PC-3 (cell line): Measurements from ENCODE around the gene DNM2. TPM values are rescaled to one million over a fixed set of nuclear protein-coding genes. Genes with fewer than 3 reads are reported as not detected.
"Not testable (repeated sequence)": the region's sequence is repeated elsewhere in the genome, so short reads cannot be mapped to it uniquely, and the experiment has no call there.

Experiments used
- ATAC-seq: fragments of 200-7000 bp; cut with Tn5 transposase; 2 replicates; pipeline ENCODE4 v1.9.1; 2020; ENCODE audit warnings: mild to moderate bottlenecking, moderate library complexity
- BruUV-seq: library from RNA; stranded (reverse); fragments of 400-500 nt; replicated peaks from 2 replicates; lab custom pipeline; 2021; lab: Mats Ljungman, UMichigan
- CTCF ChIA-PET: fragments of 300-600 bp; sonication (Branson Sonifier 250); formaldehyde crosslinking; loops from one replicate; lab custom pipeline; 2022; ENCODE audit warnings: antibody characterized with exemption; lab: Charles Lee
- POLR2A ChIA-PET: fragments of 300-600 bp; sonication (Branson Sonifier 250); formaldehyde crosslinking; loops from one replicate; lab custom pipeline; 2022; ENCODE audit warnings: antibody characterized with exemption; ENCODE audit not compliant: unreplicated experiment; lab: Charles Lee
- DNase-seq: peaks from one replicate; pipeline ENCODE4 v3.0.0-alpha.2; 2015
- H2AFZ ChIP-seq: fragments of 300-600 bp; sonication (generic); 2 replicates; pipeline ENCODE4 v1.6.0; 2016; ENCODE audit warnings: antibody characterized with exemption, low read length
- H3F3A ChIP-seq: fragments of 300-600 bp; sonication (generic); one replicate; pipeline ENCODE4 v1.6.0; 2017; ENCODE audit warnings: antibody characterized with exemption, low read length, control low read depth, mild to moderate bottlenecking; ENCODE audit not compliant: unreplicated experiment
- H3K27ac ChIP-seq: fragments of 300-600 bp; sonication (generic); 2 replicates; pipeline ENCODE4 v1.5.1; 2016; ENCODE audit warnings: mild to moderate bottlenecking, low read length
- H3K27me3 ChIP-seq: fragments of 300-600 bp; sonication (generic); 2 replicates; pipeline ENCODE4 v1.6.1; 2016; ENCODE audit warnings: low read length, mixed read lengths
- H3K36me3 ChIP-seq: fragments of 300-600 bp; sonication (generic); 2 replicates; pipeline ENCODE4 v1.6.1; 2016; ENCODE audit warnings: low read depth, mixed run types, low read length, mixed read lengths
- H3K4me1 ChIP-seq: fragments of 300-600 bp; sonication (generic); 2 replicates; pipeline ENCODE4 v1.5.1; 2016; ENCODE audit warnings: low read length; ENCODE audit not compliant: insufficient read depth
- H3K4me2 ChIP-seq: fragments of 300-600 bp; sonication (generic); 2 replicates; pipeline ENCODE4 v1.6.0; 2016; ENCODE audit warnings: low read length
- H3K4me3 ChIP-seq: fragments of 300-600 bp; sonication (generic); 2 replicates; pipeline ENCODE4 v1.5.1; 2016; ENCODE audit warnings: mild to moderate bottlenecking, low read length, mixed read lengths
- H3K79me2 ChIP-seq: fragments of 300-600 bp; sonication (generic); 2 replicates; pipeline ENCODE4 v1.6.1; 2017; ENCODE audit warnings: low read length, mixed read lengths
- H3K9ac ChIP-seq: fragments of 300-600 bp; sonication (generic); 2 replicates; pipeline ENCODE4 v1.6.0; 2016; ENCODE audit warnings: mild to moderate bottlenecking, low read length
- H3K9me2 ChIP-seq: fragments of 300-600 bp; sonication (generic); replicated peaks from 2 replicates; pipeline ENCODE4 v1.6.1; 2016; ENCODE audit warnings: mixed run types, low read length, mixed read lengths
- H3K9me3 ChIP-seq: fragments of 300-600 bp; sonication (generic); 2 replicates; pipeline ENCODE4 v1.6.1; 2016; ENCODE audit warnings: low read length, mixed read lengths
- H4K20me1 ChIP-seq: fragments of 300-600 bp; sonication (generic); 2 replicates; pipeline ENCODE4 v1.6.1; 2016; ENCODE audit warnings: low read length, mixed read lengths
- CTCF ChIP-seq: fragments of 300-600 bp; sonication (generic); conservative IDR thresholded peaks from 2 replicates; pipeline ENCODE4 v1.5.1; 2017; ENCODE audit warnings: antibody characterized with exemption, low read depth, mild to moderate bottlenecking, low read length
- EZH2 ChIP-seq: fragments of 300-600 bp; sonication (generic); IDR thresholded peaks from one replicate; pipeline ENCODE4 v1.6.1; 2017; ENCODE audit warnings: antibody characterized with exemption, mild to moderate bottlenecking, low read length; ENCODE audit not compliant: unreplicated experiment
- EZH2phosphoT487 ChIP-seq: fragments of 300-600 bp; sonication (generic); IDR thresholded peaks from 2 replicates; pipeline ENCODE4 v1.6.1; 2018; ENCODE audit warnings: mild to moderate bottlenecking, antibody characterized with exemption, low read length, borderline replicate concordance
- intact Hi-C: fragments of 100-400 bp; cut with micrococcal nuclease; formaldehyde crosslinking; loops from 2 replicates; pipeline ENCODE4 v1.9.0; 2023
- total RNA-seq: library from RNA; depleted of rRNA; stranded (reverse); fragments of >200 nt; gene quantifications from 2 replicates; pipeline ENCODE4 v1.2.3, GENCODE V29; 2014

Gene DNM2
- total RNA-seq, 1 experiment from 2014 or later: 150 TPM

DNA sequence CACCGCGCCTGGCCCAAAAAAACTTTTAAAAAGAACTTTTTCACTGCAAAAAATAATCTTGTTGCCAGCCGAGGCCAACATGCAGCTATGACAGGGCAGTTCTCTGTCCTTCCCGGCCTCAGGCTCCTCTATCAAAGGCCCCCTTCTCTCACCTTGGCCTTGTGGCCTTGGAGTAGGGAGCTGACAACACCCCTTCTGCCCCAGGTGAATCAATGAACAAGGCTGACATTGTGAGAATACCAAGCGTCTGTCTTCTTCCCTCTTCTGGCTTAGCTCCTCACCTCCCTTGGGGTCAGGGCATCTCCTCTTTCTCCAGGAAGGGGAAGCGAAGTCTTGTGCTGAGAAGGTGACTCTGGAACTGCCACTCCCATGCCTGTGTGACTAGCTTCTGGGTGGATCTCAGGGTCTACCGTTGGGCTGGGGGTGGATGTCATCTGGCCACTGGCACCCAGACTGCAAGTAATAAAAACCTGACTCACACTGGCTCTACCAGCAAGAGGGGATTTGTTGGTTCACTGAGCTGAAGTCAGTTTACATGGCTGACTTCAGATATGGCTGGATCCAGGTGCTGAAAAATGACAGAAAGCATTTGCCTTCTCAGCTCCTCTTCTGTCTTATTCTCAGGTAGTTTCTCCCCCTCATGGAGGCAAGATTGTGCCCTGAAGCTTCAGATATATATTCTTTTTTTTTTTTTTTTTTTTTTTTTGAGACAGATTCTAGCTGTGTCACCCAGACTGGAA lies 136.6 kb downstream of the DNM2 start:
- Histone ChIP-seq H3K9me3 (no peaks in the 10 kb centered on the region), H3K4me3 (no peak overlapping the region), H3K9ac (no peak overlapping the region), H3K79me2 (no peaks in the 10 kb centered on the region), H3K4me2 (no peak overlapping the region), H4K20me1 (no peaks in the 10 kb centered on the region), H2AFZ (no peak overlapping the region), H3K9me2 (no peaks in the 10 kb centered on the region), H3K36me3 (no peaks in the 10 kb centered on the region), H3K27ac (no peak overlapping the region), H3K27me3 (no peaks in the 10 kb centered on the region), H3F3A (no peaks in the 10 kb centered on the region), H3K4me1 (no peaks in the 10 kb centered on the region)
- ChIA-PET CTCF (interaction anchor here (0.7 to 0.8 kb wide), 2 partner anchors 19 to 168 kb away, joined by 3 to 4 read pairs; partner anchors contain the start of gene TMED1), POLR2A (no interaction called here)
- DNase-seq (peak; percentile 33), ATAC-seq (peak; percentile 19; the same call in 1 of the 2 replicates)
- BruUV-seq: no TSS peak
- intact Hi-C loops: no loop called here
- TF ChIP-seq CTCF (no peak), EZH2phosphoT487 (no peak), EZH2 (no peak)

- H2AFZ ChIP-seq: no peak overlapping the region
- no peaks in the 10 kb centered on the region for H4K20me1 ChIP-seq
- no peaks in the 10 kb centered on the region for H3F3A ChIP-seq
- no TSS peak for BruUV-seq
- no peaks in the 10 kb centered on the region for H3K36me3 ChIP-seq
- POLR2A ChIA-PET: no interaction called here
- ATAC-seq (peak; percentile 60), DNase-seq (peak; percentile 62)
- H3K9me3 ChIP-seq: no peaks in the 10 kb centered on the region
- CTCF ChIA-PET: no interaction called here
- H3K4me1 ChIP-seq: no peaks in the 10 kb centered on the region
- no peak overlapping the region for H3K9ac ChIP-seq
- H3K27ac ChIP-seq: no peak overlapping the region
- TF ChIP-seq CTCF: peak; percentile 74
- TF ChIP-seq EZH2: no peak
- no peak overlapping the region for H3K4me2 ChIP-seq
- no peaks in the 10 kb centered on the region for H3K79me2 ChIP-seq
- H3K9me2 ChIP-seq: no peaks in the 10 kb centered on the region
- intact Hi-C loops: no loop called here
- H3K4me3 ChIP-seq: no peak overlapping the region
- H3K27me3 ChIP-seq: no peaks in the 10 kb centered on the region
Observed at GRCh38 chr19:10855879-10856522, 138.1 kb downstream of the DNM2 start.

DNA sequence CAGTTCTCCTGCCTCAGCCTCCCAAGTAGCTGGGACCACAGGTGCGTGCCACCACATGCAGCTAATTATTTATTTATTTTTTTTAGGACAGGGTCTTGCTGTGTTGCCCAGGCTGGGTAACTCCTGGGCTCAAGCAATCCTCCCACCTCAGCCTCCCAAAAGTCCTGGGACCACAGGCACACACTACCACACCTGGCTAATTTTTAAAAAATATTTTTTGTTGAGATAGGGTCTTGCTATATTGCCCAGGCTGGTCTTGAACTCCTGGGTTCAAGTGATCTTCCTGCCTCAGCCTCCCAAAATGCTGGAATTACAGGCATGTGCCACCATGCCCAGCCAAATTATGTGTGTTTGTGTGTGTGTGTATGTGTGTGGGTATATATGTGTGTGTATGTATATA lies 139.0 kb downstream of the DNM2 start:
- H3K9me3 ChIP-seq, H3K27ac ChIP-seq, H3K4me1 ChIP-seq, H3F3A ChIP-seq, H3K27me3 ChIP-seq, H3K4me2 ChIP-seq, DNase-seq, CTCF ChIA-PET, H2AFZ ChIP-seq, H3K79me2 ChIP-seq, H4K20me1 ChIP-seq, H3K36me3 ChIP-seq, H3K9me2 ChIP-seq, BruUV-seq, intact Hi-C loops, H3K9ac ChIP-seq, H3K4me3 ChIP-seq, ATAC-seq, POLR2A ChIA-PET: not testable (repeated sequence)
